HepG2 (cell line): ENCODE data around the gene MCF2L. TPM values are rescaled to one million over a fixed set of nuclear protein-coding genes. Genes with fewer than 3 reads are reported as not detected.

Source experiments
- ARID5B ChIP-seq: IDR thresholded peaks from 2 replicates; pipeline ENCODE4 v1.4.0; 2020; ENCODE audit warnings: mild to moderate bottlenecking, missing genetic modification reagents
- ELF4 ChIP-seq: sonication (generic); formaldehyde crosslinking; IDR thresholded peaks from 2 replicates; pipeline ENCODE4 v1.5.0; 2020; ENCODE audit warnings: missing genetic modification reagents, mild to moderate bottlenecking, moderate library complexity, borderline replicate concordance
- EP300 ChIP-seq, 3 experiments: sonication (generic) in 1 of 3; formaldehyde crosslinking in 1 of 3; IDR thresholded peaks; 2 replicates each; pipeline versions ENCODE4 v1.5.1 to v1.6.1; 2011 to 2020; ENCODE audit warnings: low read depth in 2 of 3, low read length in 2 of 3, borderline replicate concordance in 1 of 3, improper control_type of control experiment in 1 of 3, mild to moderate bottlenecking in 1 of 3, missing genetic modification reagents in 1 of 3, moderate library complexity in 1 of 3
- HMG20B ChIP-seq: conservative IDR thresholded peaks from 2 replicates; pipeline ENCODE4 v1.6.1; 2016; ENCODE audit warnings: missing genetic modification reagents, missing compliant biosample characterization
- MXI1 ChIP-seq: IDR thresholded peaks from 3 replicates; pipeline ENCODE4 v1.6.1; 2012; ENCODE audit warnings: low read depth, low read length, inconsistent platforms, borderline replicate concordance
- NFATC3 ChIP-seq: sonication (generic); formaldehyde crosslinking; IDR thresholded peaks from 2 replicates; pipeline ENCODE4 v1.5.1; 2020; ENCODE audit warnings: mild to moderate bottlenecking, missing genetic modification reagents
- NFE2 ChIP-seq: sonication (generic); formaldehyde crosslinking; IDR thresholded peaks from 2 replicates; pipeline ENCODE4 v1.4.0; 2020; ENCODE audit warnings: missing genetic modification reagents
- TMF1 ChIP-seq: sonication (generic); formaldehyde crosslinking; IDR thresholded peaks from 2 replicates; pipeline ENCODE4 v1.8.1; 2022; ENCODE audit warnings: low read depth, missing genetic modification reagents
- ZFP36L1 ChIP-seq: sonication (generic); formaldehyde crosslinking; IDR thresholded peaks from 2 replicates; pipeline ENCODE4 v1.8.0; 2022; ENCODE audit warnings: mild to moderate bottlenecking, missing genetic modification reagents, moderate library complexity
- ZFP91 ChIP-seq: sonication (generic); formaldehyde crosslinking; IDR thresholded peaks from 2 replicates; pipeline ENCODE4 v1.9.0; 2022; ENCODE audit warnings: missing genetic modification reagents, mild to moderate bottlenecking, borderline replicate concordance
- ZFX ChIP-seq: sonication (generic); formaldehyde crosslinking; IDR thresholded peaks from 2 replicates; pipeline ENCODE4 v1.4.0; 2020; ENCODE audit warnings: mild to moderate bottlenecking, low read depth, missing genetic modification reagents, moderate library complexity
- ZNF20 ChIP-seq: sonication (generic); formaldehyde crosslinking; IDR thresholded peaks from 2 replicates; pipeline ENCODE4 v1.4.0; 2020; ENCODE audit warnings: mild to moderate bottlenecking, moderate library complexity, missing genetic modification reagents
- ZNF281 ChIP-seq: sonication (generic); formaldehyde crosslinking; IDR thresholded peaks from 2 replicates; pipeline ENCODE4 v1.4.0; 2020; ENCODE audit warnings: missing genetic modification reagents, borderline replicate concordance
- ZNF383 ChIP-seq: sonication (generic); formaldehyde crosslinking; IDR thresholded peaks from 2 replicates; pipeline ENCODE4 v1.4.0; 2020; ENCODE audit warnings: missing genetic modification reagents, mild to moderate bottlenecking, borderline replicate concordance
- ZNF878 ChIP-seq: sonication (generic); formaldehyde crosslinking; IDR thresholded peaks from 2 replicates; pipeline ENCODE4 v1.8.1; 2023; ENCODE audit warnings: mild to moderate bottlenecking, missing genetic modification reagents, moderate library complexity
- ZXDC ChIP-seq: sonication (generic); formaldehyde crosslinking; IDR thresholded peaks from 2 replicates; pipeline ENCODE4 v1.5.0; 2020; ENCODE audit warnings: mild to moderate bottlenecking, missing genetic modification reagents
- polyA plus RNA-seq, 8 experiments: library from polyadenylated mRNA; depleted of rRNA in 3 of 8; stranded (reverse) in 7 of 8; unstranded in 1 of 8; fragments of >200 nt; fragmentation: Illumina TruSeq in 4 of 8; extraction: Trizol in 4 of 8; gene quantifications; 2 replicates each; pipeline versions ENCODE4 v1.2.1 to v1.2.3, GENCODE V29; 2011 to 2016; ENCODE audit warnings: low read depth in 4 of 8, missing spikeins in 1 of 8, mixed read lengths in 1 of 8; ENCODE audit not compliant: insufficient read depth in 1 of 8
- total RNA-seq, 5 experiments: library from RNA; depleted of rRNA; stranded (reverse); fragments of >200 nt; fragmentation: Illumina TruSeq; extraction: Trizol; gene quantifications; 2 replicates each; pipeline ENCODE4 v1.2.3, GENCODE V29; 2016; ENCODE audit warnings: low read depth in 1 of 5

Gene MCF2L
- total and polyA plus RNA-seq, 2 of the 13 experiments (the other 11 are each of a cell fraction or from before 2014, with no cell fraction given), result 19.4 to 28.4 TPM

GRCh38 chr13:113138792-113139551 lies 170.0 kb downstream of the MCF2L start (continued):
- TF ChIP-seq ZNF281 (peak; percentile 79; the same call in 1 of the 2 replicates), ZFP36L1 (CRISPR knock-in tag) (peak; percentile 86; the same call in 1 of the 2 replicates), ELF4 (peak; percentile 93; the same call in 1 of the 2 replicates), ZXDC (CRISPR knock-in tag) (no peak), ZNF878 (peak; percentile 97), ZNF383 (CRISPR knock-in tag) (no peak), NFE2 (CRISPR knock-in tag) (no peak), MXI1 (peak; percentile 96; the same call in 2 of the 3 replicates), EP300 (IDR thresholded peaks at IDR 0.05; ENCODE audit: low read depth in 2 of 2, low read length in 2 of 2) (peak; percentile 67 to 95; a peak in 2 of 4 replicates), EP300 (CRISPR knock-in tag; IDR thresholded peaks at IDR 0.05; ENCODE audit: borderline replicate concordance) (peak; percentile 90), ZFX (CRISPR knock-in tag) (peak; percentile 77), ZNF20 (CRISPR knock-in tag) (no peak), ZFP91 (CRISPR knock-in tag) (no peak), HMG20B (CRISPR knock-in tag) (peak; percentile 78), NFATC3 (CRISPR knock-in tag) (no peak), ARID5B (CRISPR knock-in tag) (peak; percentile 90), TMF1 (CRISPR knock-in tag) (no peak)
